B cell (primary cell): ENCODE measurements around the gene TRIM43B. TPM values are rescaled to one million over a fixed set of nuclear protein-coding genes. Genes with fewer than 3 reads are reported as not detected.

Source experiments
- polyA plus RNA-seq: library from polyadenylated mRNA; depleted of rRNA; stranded (reverse); fragments of >200 nt; gene quantifications from 2 replicates; pipeline ENCODE4 v1.2.3, GENCODE V29; 2012
- small RNA-seq: library from RNA; depleted of rRNA; stranded (forward); fragments of <200 nt; gene quantifications from one replicate; pipeline ENCODE3, GENCODE V24; 2012; ENCODE audit warnings: low replicate concordance, low read depth; ENCODE audit not compliant: insufficient read length
- total RNA-seq, 2 donors: library from RNA; stranded (reverse); fragments of 120-200 nt in 1 of 2; gene quantifications; 1 replicate in 1 of 2; 2 replicates in 1 of 2; pipeline versions ENCODE4 v1.2.3 to v1.2.4, GENCODE V29; 2013 to 2022

TRIM43B gene
- total and polyA plus RNA-seq, 2 donors (not counting 1 experiment from before 2014, with no cell fraction given): not detected

Small RNAs within 50 kb of the gene (small RNA-seq; reads per million reads assigned to genes)
- gene AC009237.11 (not detected), gene AC133104.2 (not detected)

Other genes with a start within 250 kb of the TRIM43B start
- 0.85 and 1.3 TPM in 2 replicates for gene PROM2, start 210.3 kb downstream of the TRIM43B start, total RNA-seq
- gene PROM2, start 210.3 kb downstream of the TRIM43B start, polyA plus RNA-seq: 0.67 and 1.2 TPM in 2 replicates
- gene KCNIP3, start 187.4 kb downstream of the TRIM43B start, total RNA-seq: not detected in 2 replicates
- gene KCNIP3, start 187.4 kb downstream of the TRIM43B start, polyA plus RNA-seq: not detected in 2 replicates
- 18.3 and 24.8 TPM in 2 replicates for gene FAHD2A, start 82.0 kb downstream of the TRIM43B start, total RNA-seq
- 22.9 and 23.7 TPM in 2 replicates for gene FAHD2A, start 82.0 kb downstream of the TRIM43B start, polyA plus RNA-seq
- not detected in 2 replicates for gene TRIM43, start 107.2 kb upstream of the TRIM43B start, total RNA-seq
- gene TRIM43, start 107.2 kb upstream of the TRIM43B start, polyA plus RNA-seq: not detected in 2 replicates